IMR-90 (cell line): Measurements from ENCODE around the gene TGFBR2.

Source experiments
- BHLHE40 ChIP-seq: fragments of 150-350 bp; IDR thresholded peaks from 2 replicates; pipeline ENCODE4 v1.6.1; 2016; ENCODE audit warnings: mild to moderate bottlenecking, low read depth, low read length
- CEBPB ChIP-seq: IDR thresholded peaks from 2 replicates; pipeline ENCODE4 v1.6.1; 2012; ENCODE audit warnings: low read depth, low read length, improper control_type of control experiment
- CHD1 ChIP-seq: IDR thresholded peaks from 2 replicates; pipeline ENCODE4 v1.6.1; 2012; ENCODE audit warnings: low read depth, low read length, improper control_type of control experiment
- FOS ChIP-seq: fragments of 150-350 bp; IDR thresholded peaks from 2 replicates; pipeline ENCODE4 v1.6.1; 2016; ENCODE audit warnings: low read depth, low read length
- MAZ ChIP-seq: IDR thresholded peaks from 2 replicates; pipeline ENCODE4 v1.6.1; 2012; ENCODE audit warnings: low read depth, mild to moderate bottlenecking, low read length, improper control_type of control experiment, moderate library complexity, borderline replicate concordance
- POLR2A ChIP-seq: IDR thresholded peaks from 2 replicates; pipeline ENCODE4 v1.6.1; 2012; ENCODE audit warnings: mild to moderate bottlenecking, low read depth, low read length
- RAD21 ChIP-seq: IDR thresholded peaks from 2 replicates; pipeline ENCODE4 v1.6.1; 2012; ENCODE audit warnings: low read length, improper control_type of control experiment
- RCOR1 ChIP-seq: IDR thresholded peaks from 2 replicates; pipeline ENCODE4 v1.6.1; 2012; ENCODE audit warnings: mild to moderate bottlenecking, low read length, improper control_type of control experiment; ENCODE audit not compliant: insufficient replicate concordance
- RFX5 ChIP-seq: IDR thresholded peaks from 2 replicates; pipeline ENCODE4 v1.8.0; 2012; ENCODE audit warnings: low read depth, mild to moderate bottlenecking, low read length, moderate library complexity
- SMC3 ChIP-seq: fragments of 150-350 bp; IDR thresholded peaks from 2 replicates; pipeline ENCODE4 v1.6.1; 2016; ENCODE audit warnings: low read depth, mild to moderate bottlenecking, antibody characterized with exemption, low read length, moderate library complexity
- TF ChIP-seq, protein P1 (sequence below): conservative IDR thresholded peaks from 2 replicates; pipeline ENCODE4 v1.5.1; 2012; ENCODE audit warnings: mild to moderate bottlenecking, low read depth, low read length, improper control_type of control experiment
- TF ChIP-seq, protein P2 (sequence below): fragments of 150-350 bp; IDR thresholded peaks from 2 replicates; pipeline ENCODE4 v1.6.1; 2017; ENCODE audit warnings: mild to moderate bottlenecking, antibody characterized with exemption, low read length, low read depth

DNA sequence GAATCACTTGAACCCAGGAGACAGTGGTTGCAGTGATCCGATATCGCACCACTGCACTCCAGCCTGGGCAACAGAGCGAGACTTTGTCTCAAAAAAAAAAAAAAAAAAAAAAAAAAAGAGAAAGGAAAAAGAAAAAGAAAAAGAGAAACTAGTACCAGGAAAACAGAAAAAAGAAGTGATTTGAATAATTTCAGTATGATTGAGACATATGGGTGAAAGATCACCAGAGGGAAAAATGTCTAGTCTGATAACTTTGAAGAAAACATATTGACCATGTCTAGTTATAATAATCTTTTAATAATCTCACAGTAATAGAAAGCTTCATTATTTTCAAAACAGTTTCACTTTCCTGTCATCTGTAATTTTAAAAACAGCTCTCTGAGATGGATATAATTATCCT is 16.4 kb downstream of the TGFBR2 start:
- no peak for TF ChIP-seq RCOR1
- TF ChIP-seq, protein P1, sequence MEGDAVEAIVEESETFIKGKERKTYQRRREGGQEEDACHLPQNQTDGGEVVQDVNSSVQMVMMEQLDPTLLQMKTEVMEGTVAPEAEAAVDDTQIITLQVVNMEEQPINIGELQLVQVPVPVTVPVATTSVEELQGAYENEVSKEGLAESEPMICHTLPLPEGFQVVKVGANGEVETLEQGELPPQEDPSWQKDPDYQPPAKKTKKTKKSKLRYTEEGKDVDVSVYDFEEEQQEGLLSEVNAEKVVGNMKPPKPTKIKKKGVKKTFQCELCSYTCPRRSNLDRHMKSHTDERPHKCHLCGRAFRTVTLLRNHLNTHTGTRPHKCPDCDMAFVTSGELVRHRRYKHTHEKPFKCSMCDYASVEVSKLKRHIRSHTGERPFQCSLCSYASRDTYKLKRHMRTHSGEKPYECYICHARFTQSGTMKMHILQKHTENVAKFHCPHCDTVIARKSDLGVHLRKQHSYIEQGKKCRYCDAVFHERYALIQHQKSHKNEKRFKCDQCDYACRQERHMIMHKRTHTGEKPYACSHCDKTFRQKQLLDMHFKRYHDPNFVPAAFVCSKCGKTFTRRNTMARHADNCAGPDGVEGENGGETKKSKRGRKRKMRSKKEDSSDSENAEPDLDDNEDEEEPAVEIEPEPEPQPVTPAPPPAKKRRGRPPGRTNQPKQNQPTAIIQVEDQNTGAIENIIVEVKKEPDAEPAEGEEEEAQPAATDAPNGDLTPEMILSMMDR, result no peak
- TF ChIP-seq POLR2A, result no peak
- TF ChIP-seq RFX5, result no peak
- TF ChIP-seq RAD21, result no peak
- TF ChIP-seq SMC3, result no peak
- TF ChIP-seq MAZ, result no peak
- no peak for TF ChIP-seq BHLHE40
- TF ChIP-seq, protein P2, sequence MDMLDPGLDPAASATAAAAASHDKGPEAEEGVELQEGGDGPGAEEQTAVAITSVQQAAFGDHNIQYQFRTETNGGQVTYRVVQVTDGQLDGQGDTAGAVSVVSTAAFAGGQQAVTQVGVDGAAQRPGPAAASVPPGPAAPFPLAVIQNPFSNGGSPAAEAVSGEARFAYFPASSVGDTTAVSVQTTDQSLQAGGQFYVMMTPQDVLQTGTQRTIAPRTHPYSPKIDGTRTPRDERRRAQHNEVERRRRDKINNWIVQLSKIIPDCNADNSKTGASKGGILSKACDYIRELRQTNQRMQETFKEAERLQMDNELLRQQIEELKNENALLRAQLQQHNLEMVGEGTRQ, result no peak
- TF ChIP-seq CEBPB, result no peak
- no peak for TF ChIP-seq FOS
- no peak for TF ChIP-seq CHD1
